K562 (cell line): ENCODE results near the gene TLE6. TPM values are rescaled to one million over a fixed set of nuclear protein-coding genes. Genes with fewer than 3 reads are reported as not detected.

ENCODE experiments used
- ARHGAP35 ChIP-seq: fragments of 450-650 bp; IDR thresholded peaks from 2 replicates; pipeline ENCODE4 v1.6.1; 2018; ENCODE audit not compliant: partially characterized antibody
- ARNT ChIP-seq, 2 experiments: fragments of 450-650 bp; IDR thresholded peaks; 2 replicates each; pipeline ENCODE4 v1.6.1; 2016; ENCODE audit warnings: mild to moderate bottlenecking in 1 of 2
- CCAR2 ChIP-seq: fragments of 200-400 bp; formaldehyde crosslinking; IDR thresholded peaks from 2 replicates; pipeline ENCODE4 v1.6.1; 2017; ENCODE audit warnings: mild to moderate bottlenecking, low read depth, low read length
- DMBX1 ChIP-seq: fragments of 250-450 bp; sonication (Bioruptor Pico); IDR thresholded peaks from 2 replicates; pipeline ENCODE4 v1.8.0; 2022; ENCODE audit warnings: inconsistent platforms, mild to moderate bottlenecking, moderate library complexity, borderline replicate concordance
- ETV5 ChIP-seq: sonication (generic); formaldehyde crosslinking; IDR thresholded peaks from 2 replicates; pipeline ENCODE4 v1.4.0; 2020; ENCODE audit warnings: low read depth, mild to moderate bottlenecking, missing genetic modification reagents
- FOXK2 ChIP-seq, 2 experiments: fragments of 450-650 bp; IDR thresholded peaks in 1 of 2; conservative IDR thresholded peaks in 1 of 2; 2 replicates each; pipeline ENCODE4 v1.6.1; 2016; ENCODE audit warnings: low read depth in 2 of 2, mild to moderate bottlenecking in 1 of 2
- GTF2A2 ChIP-seq: IDR thresholded peaks from 2 replicates; pipeline ENCODE4 v1.6.1; 2016; ENCODE audit warnings: mild to moderate bottlenecking, missing genetic modification characterization, missing compliant biosample characterization
- L3MBTL2 ChIP-seq: fragments of 450-650 bp; IDR thresholded peaks from 2 replicates; pipeline ENCODE4 v1.6.1; 2016; ENCODE audit warnings: mild to moderate bottlenecking, moderate library complexity
- NR2C2 ChIP-seq, 2 experiments: fragments of 200-800 bp in 1 of 2; sonication (Bioruptor generic) in 1 of 2; sonication (generic) in 1 of 2; formaldehyde crosslinking in 1 of 2; IDR thresholded peaks; 2 replicates each; pipeline versions ENCODE4 v1.6.1 to v1.8.0; 2016 to 2022; ENCODE audit warnings: mild to moderate bottlenecking in 1 of 2, missing compliant biosample characterization in 1 of 2, missing genetic modification characterization in 1 of 2, missing genetic modification reagents in 1 of 2
- PRPF4 ChIP-seq: fragments of 200-400 bp; formaldehyde crosslinking; IDR thresholded peaks from one replicate; pipeline ENCODE4 v1.6.1; 2017; ENCODE audit warnings: low read length, low read depth, mild to moderate bottlenecking; ENCODE audit not compliant: insufficient read depth, poor library complexity, severe bottlenecking
- RHOXF2B ChIP-seq: fragments of 250-450 bp; sonication (Bioruptor Pico); conservative IDR thresholded peaks from 2 replicates; pipeline ENCODE4 v1.5.1; 2021
- SRF ChIP-seq, 2 experiments: fragments of 250-450, 450-650 bp in 1 of 2; sonication (Bioruptor Pico) in 1 of 2; sonication (generic) in 1 of 2; formaldehyde crosslinking; IDR thresholded peaks; 2 replicates each; pipeline versions ENCODE4 v1.5.0 to v1.5.1; 2020 to 2022; ENCODE audit warnings: mild to moderate bottlenecking in 1 of 2, missing genetic modification reagents in 1 of 2
- SRSF7 ChIP-seq: fragments of 200-400 bp; formaldehyde crosslinking; optimal IDR thresholded peaks from 2 replicates; pipeline ENCODE3; 2017; ENCODE audit warnings: mild to moderate bottlenecking, low read depth, low read length
- STAT5A ChIP-seq: IDR thresholded peaks from 2 replicates; pipeline ENCODE4 v1.6.1; 2012; ENCODE audit warnings: low read length, inconsistent platforms, borderline replicate concordance
- STAT5B ChIP-seq: fragments of 250-450 bp; sonication (Bioruptor Pico); IDR thresholded peaks from 2 replicates; pipeline ENCODE4 v1.8.0; 2021; ENCODE audit warnings: mild to moderate bottlenecking, inconsistent platforms
- TAF7 ChIP-seq: fragments of 450-650 bp; IDR thresholded peaks from 2 replicates; pipeline ENCODE4 v1.6.1; 2016; ENCODE audit warnings: missing genetic modification characterization, missing compliant biosample characterization
- ZNF239 ChIP-seq: fragments of 250-450 bp; sonication (Bioruptor Pico); IDR thresholded peaks from 2 replicates; pipeline ENCODE4 v1.4.0; 2020; ENCODE audit warnings: mild to moderate bottlenecking
- ZNF311 ChIP-seq: fragments of 250-450 bp; sonication (Bioruptor Pico); IDR thresholded peaks from 2 replicates; pipeline ENCODE4 v1.4.0; 2020; ENCODE audit warnings: mild to moderate bottlenecking, moderate library complexity
- ZNF431 ChIP-seq: sonication (generic); formaldehyde crosslinking; IDR thresholded peaks from 2 replicates; pipeline ENCODE4 v1.8.0; 2022; ENCODE audit warnings: mild to moderate bottlenecking, missing genetic modification reagents
- ZNF766 ChIP-seq: fragments of 200-800 bp; sonication (Bioruptor generic); conservative IDR thresholded peaks from 2 replicates; pipeline ENCODE4 v1.6.1; 2016; ENCODE audit warnings: missing genetic modification characterization, missing compliant biosample characterization
- polyA plus RNA-seq, 8 experiments: library from polyadenylated mRNA; depleted of rRNA in 4 of 8; stranded (reverse) in 5 of 8; unstranded in 3 of 8; fragments of >200 nt; fragmentation: Nextera tagmentation in 2 of 8; fragmentation: Illumina TruSeq in 1 of 8; extraction: Ambion mirVana in 2 of 8; extraction: Trizol in 1 of 8; gene quantifications; 2 replicates each; pipeline versions ENCODE4 v1.2.1 to v1.2.3, GENCODE V29; 2011 to 2014; ENCODE audit warnings: inconsistent platforms in 1 of 8, missing spikeins in 1 of 8
- total RNA-seq, 7 experiments: library from RNA; depleted of rRNA in 6 of 7; stranded (reverse); fragments of >200 nt in 6 of 7; fragmentation: Illumina TruSeq in 2 of 7; extraction: Trizol in 2 of 7; gene quantifications; 2 replicates each; pipeline versions ENCODE4 v1.2.1 to v1.2.3, GENCODE V29; 2011 to 2021; ENCODE audit warnings: low replicate concordance in 1 of 7
- TF ChIP-seq, protein P1 (sequence below): fragments of 450-650 bp; formaldehyde crosslinking; conservative IDR thresholded peaks from 2 replicates; pipeline ENCODE4 v1.4.0; 2022; ENCODE audit warnings: mild to moderate bottlenecking, missing genetic modification characterization
- TF ChIP-seq, protein P2 (sequence below): fragments of 250-450 bp; sonication (Bioruptor Pico); IDR thresholded peaks from 2 replicates; pipeline ENCODE4 v1.5.0; 2021
- TF ChIP-seq, protein P3 (sequence below): sonication (generic); formaldehyde crosslinking; IDR thresholded peaks from 2 replicates; pipeline ENCODE4 v1.8.1; 2023; ENCODE audit warnings: mild to moderate bottlenecking, missing genetic modification reagents, moderate library complexity
- TF ChIP-seq, protein P4 (sequence below): IDR thresholded peaks from 2 replicates; pipeline ENCODE4 v1.6.1; 2016; ENCODE audit warnings: missing genetic modification characterization, missing compliant biosample characterization

The TLE6 gene
- total and polyA plus RNA-seq, 9 of the 15 experiments (the other 6 are each of a cell fraction or from before 2014, with no cell fraction given): 1.1 to 6.1 (median 2.5) TPM

DNA sequence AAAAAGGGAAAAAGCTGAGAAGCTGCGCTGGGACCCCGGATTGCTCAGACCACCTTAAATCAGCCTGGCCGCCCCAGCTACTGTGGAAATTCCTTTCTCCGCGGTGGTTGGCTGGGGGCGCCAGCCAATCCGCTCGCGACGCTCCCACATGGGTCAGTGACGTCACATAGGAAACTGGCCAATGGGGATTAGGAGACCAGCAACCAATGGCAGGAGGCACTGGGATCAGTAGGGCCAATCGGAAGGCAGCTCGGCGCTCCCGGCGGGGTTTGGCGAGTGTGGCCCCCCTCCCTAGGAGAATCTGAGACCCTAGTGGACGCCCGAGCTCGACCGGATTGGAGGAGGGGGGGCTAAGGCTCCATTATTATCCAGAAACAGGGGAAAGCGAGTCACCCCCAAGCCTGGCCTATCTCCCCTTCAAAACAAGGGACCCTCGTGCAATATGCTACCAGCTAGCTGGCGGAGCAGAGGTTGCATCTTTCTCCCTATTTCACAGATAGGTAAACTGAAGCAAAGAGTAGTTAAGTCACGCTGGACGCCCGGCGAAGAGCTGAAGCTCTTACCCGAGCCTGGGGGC, 58.3 kb downstream of the TLE6 start (continued):
- TF ChIP-seq, protein P1, sequence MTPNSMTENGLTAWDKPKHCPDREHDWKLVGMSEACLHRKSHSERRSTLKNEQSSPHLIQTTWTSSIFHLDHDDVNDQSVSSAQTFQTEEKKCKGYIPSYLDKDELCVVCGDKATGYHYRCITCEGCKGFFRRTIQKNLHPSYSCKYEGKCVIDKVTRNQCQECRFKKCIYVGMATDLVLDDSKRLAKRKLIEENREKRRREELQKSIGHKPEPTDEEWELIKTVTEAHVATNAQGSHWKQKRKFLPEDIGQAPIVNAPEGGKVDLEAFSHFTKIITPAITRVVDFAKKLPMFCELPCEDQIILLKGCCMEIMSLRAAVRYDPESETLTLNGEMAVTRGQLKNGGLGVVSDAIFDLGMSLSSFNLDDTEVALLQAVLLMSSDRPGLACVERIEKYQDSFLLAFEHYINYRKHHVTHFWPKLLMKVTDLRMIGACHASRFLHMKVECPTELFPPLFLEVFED (CRISPR knock-in tag): no peak
- TF ChIP-seq FOXK2 (conservative IDR thresholded peaks at IDR 0.05 in 1 of 2, IDR thresholded peaks at IDR 0.05 in 1 of 2; ENCODE audit: low read depth in 2 of 2) (no peak), CCAR2 (no peak), L3MBTL2 (peak; percentile 29; the same call in 1 of the 2 replicates), ZNF311 (CRISPR knock-in tag) (no peak), GTF2A2 (tag) (no peak), STAT5A (no peak), PRPF4 (no peak), ETV5 (CRISPR knock-in tag) (no peak), ZNF239 (CRISPR knock-in tag) (no peak), ARNT (IDR thresholded peaks at IDR 0.05) (peak; percentile 30 to 86; a peak in 2 of 4 replicates), ARHGAP35 (no peak), SRSF7 (no peak), DMBX1 (CRISPR knock-in tag) (no peak; the same call in 1 of the 2 replicates), STAT5B (CRISPR knock-in tag) (no peak), SRF (CRISPR knock-in tag; IDR thresholded peaks at IDR 0.05) (0 out of 4 replicates have a peak, but pooled peaks of 1 of the 2 experiments have one; percentile 20), TAF7 (tag) (0 out of 2 replicates have a peak, but pooled peaks have one; percentile 27), NR2C2 (CRISPR knock-in tag; IDR thresholded peaks at IDR 0.05) (no peak), NR2C2 (tag; IDR thresholded peaks at IDR 0.05) (no peak; the same call in 1 of the 2 replicates), ZNF431 (0 out of 2 replicates have a peak, but pooled peaks have one; percentile 9), ZNF766 (CRISPR knock-in tag) (peak; percentile 8; the same call in 1 of the 2 replicates), RHOXF2B (no peak)
- TF ChIP-seq, protein P2, sequence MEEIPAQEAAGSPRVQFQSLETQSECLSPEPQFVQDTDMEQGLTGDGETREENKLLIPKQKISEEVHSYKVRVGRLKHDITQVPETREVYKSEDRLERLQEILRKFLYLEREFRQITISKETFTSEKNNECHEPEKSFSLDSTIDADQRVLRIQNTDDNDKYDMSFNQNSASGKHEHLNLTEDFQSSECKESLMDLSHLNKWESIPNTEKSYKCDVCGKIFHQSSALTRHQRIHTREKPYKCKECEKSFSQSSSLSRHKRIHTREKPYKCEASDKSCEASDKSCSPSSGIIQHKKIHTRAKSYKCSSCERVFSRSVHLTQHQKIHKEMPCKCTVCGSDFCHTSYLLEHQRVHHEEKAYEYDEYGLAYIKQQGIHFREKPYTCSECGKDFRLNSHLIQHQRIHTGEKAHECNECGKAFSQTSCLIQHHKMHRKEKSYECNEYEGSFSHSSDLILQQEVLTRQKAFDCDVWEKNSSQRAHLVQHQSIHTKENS (CRISPR knock-in tag): no peak
- TF ChIP-seq, protein P3, sequence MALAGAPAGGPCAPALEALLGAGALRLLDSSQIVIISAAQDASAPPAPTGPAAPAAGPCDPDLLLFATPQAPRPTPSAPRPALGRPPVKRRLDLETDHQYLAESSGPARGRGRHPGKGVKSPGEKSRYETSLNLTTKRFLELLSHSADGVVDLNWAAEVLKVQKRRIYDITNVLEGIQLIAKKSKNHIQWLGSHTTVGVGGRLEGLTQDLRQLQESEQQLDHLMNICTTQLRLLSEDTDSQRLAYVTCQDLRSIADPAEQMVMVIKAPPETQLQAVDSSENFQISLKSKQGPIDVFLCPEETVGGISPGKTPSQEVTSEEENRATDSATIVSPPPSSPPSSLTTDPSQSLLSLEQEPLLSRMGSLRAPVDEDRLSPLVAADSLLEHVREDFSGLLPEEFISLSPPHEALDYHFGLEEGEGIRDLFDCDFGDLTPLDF (CRISPR knock-in tag): no peak
- TF ChIP-seq, protein P4, sequence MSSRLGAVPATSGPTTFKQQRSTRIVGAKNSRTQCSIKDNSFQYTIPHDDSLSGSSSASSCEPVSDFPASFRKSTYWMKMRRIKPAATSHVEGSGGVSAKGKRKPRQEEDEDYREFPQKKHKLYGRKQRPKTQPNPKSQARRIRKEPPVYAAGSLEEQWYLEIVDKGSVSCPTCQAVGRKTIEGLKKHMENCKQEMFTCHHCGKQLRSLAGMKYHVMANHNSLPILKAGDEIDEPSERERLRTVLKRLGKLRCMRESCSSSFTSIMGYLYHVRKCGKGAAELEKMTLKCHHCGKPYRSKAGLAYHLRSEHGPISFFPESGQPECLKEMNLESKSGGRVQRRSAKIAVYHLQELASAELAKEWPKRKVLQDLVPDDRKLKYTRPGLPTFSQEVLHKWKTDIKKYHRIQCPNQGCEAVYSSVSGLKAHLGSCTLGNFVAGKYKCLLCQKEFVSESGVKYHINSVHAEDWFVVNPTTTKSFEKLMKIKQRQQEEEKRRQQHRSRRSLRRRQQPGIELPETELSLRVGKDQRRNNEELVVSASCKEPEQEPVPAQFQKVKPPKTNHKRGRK (tag): no peak
